Measurements from ENCODE around the gene BTC. TPM values are rescaled to one million over a fixed set of nuclear protein-coding genes. Genes with fewer than 3 reads are reported as not detected.

The BTC gene
- total RNA-seq, 1 experiment from 2014 or later: 12.8 TPM

DNA sequence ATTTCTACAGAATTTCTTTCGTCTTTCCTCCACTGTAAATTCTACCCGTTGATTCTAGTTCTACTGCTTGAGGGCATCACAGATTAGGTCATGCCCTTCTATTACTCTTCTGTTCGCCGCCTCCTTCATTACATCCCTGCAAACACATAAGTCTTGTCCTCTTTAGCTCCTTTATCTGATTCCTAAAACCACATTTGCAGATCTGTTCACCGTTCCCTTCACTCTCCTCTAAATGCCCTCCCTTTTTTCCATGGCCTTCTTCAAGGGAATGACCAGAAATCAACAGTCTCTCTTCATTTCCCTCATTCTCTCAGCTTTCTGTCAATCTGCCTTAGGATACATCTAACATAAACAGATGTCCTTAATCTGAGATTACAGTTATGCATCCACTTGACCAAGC is 43.1 kb downstream of the BTC start:
- Histone ChIP-seq H3K4me3 (ENCODE audit: low read length) (no peak overlapping the region), H3K27me3 (ENCODE audit: low read length) (no peaks in the 10 kb centered on the region), H3K9ac (ENCODE audit: low read length) (no peak overlapping the region), H3K27ac (ENCODE audit: low read length) (no peak overlapping the region), H3K4me1 (ENCODE audit: insufficient read depth, low read length) (no peaks in the 10 kb centered on the region), H3K79me2 (ENCODE audit: low read length) (no peaks in the 10 kb centered on the region), H3F3A (ENCODE audit: low read length, unreplicated experiment) (no peaks in the 10 kb centered on the region), H3K9me2 (replicated peaks; ENCODE audit: low read length) (no peaks in the 10 kb centered on the region), H3K9me3 (ENCODE audit: low read length) (no peaks in the 10 kb centered on the region), H2AFZ (ENCODE audit: low read length) (no peak overlapping the region), H4K20me1 (ENCODE audit: low read length) (no peaks in the 10 kb centered on the region), H3K36me3 (ENCODE audit: low read depth, low read length) (no peaks in the 10 kb centered on the region), H3K4me2 (ENCODE audit: low read length) (no peak overlapping the region)
- ATAC-seq: no peak
- no TSS peak for BruUV-seq (replicated peaks)
- POLR2A ChIA-PET (ENCODE audit: unreplicated experiment): no interaction called here
- CTCF ChIA-PET: no interaction called here
- intact Hi-C loops (cut with micrococcal nuclease): no loop called here
- TF ChIP-seq, protein P1, sequence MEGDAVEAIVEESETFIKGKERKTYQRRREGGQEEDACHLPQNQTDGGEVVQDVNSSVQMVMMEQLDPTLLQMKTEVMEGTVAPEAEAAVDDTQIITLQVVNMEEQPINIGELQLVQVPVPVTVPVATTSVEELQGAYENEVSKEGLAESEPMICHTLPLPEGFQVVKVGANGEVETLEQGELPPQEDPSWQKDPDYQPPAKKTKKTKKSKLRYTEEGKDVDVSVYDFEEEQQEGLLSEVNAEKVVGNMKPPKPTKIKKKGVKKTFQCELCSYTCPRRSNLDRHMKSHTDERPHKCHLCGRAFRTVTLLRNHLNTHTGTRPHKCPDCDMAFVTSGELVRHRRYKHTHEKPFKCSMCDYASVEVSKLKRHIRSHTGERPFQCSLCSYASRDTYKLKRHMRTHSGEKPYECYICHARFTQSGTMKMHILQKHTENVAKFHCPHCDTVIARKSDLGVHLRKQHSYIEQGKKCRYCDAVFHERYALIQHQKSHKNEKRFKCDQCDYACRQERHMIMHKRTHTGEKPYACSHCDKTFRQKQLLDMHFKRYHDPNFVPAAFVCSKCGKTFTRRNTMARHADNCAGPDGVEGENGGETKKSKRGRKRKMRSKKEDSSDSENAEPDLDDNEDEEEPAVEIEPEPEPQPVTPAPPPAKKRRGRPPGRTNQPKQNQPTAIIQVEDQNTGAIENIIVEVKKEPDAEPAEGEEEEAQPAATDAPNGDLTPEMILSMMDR (conservative IDR thresholded peaks at IDR 0.05; ENCODE audit: low read depth, low read length): no peak
- TF ChIP-seq EZH2phosphoT487 (IDR thresholded peaks at IDR 0.05; ENCODE audit: borderline replicate concordance, low read length): no peak
- no peak for TF ChIP-seq EZH2 (IDR thresholded peaks at IDR 0.05; ENCODE audit: low read length, unreplicated experiment)
- no peak for DNase-seq

DNA sequence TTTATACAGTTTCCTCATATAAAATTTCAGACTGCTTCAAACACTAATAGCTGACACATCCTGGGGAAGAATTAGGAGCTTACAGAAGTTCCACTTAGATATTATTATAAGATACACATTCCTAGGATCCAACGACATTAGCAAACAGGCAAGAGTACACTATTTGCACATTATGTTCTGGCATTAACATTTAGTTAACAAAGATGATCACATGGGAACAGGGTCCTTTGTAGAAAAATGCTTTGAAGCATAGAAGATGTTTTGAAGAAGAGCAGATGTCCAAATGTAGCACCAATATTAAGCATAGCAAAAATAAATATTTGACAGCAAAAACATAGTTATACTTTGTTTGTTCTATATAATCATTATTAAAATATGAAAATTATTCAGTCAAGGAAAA is 52.1 kb downstream of the BTC start:
- Histone ChIP-seq H3K9me2 (replicated peaks; ENCODE audit: low read length) (no peaks in the 10 kb centered on the region), H3F3A (ENCODE audit: low read length, unreplicated experiment) (peaks cover 7% of the 10 kb centered on the region), H3K9ac (ENCODE audit: low read length) (no peak overlapping the region), H3K27me3 (ENCODE audit: low read length) (no peaks in the 10 kb centered on the region), H3K4me2 (ENCODE audit: low read length) (no peak overlapping the region), H3K27ac (ENCODE audit: low read length) (no peak overlapping the region), H2AFZ (ENCODE audit: low read length) (no peak overlapping the region), H3K4me1 (ENCODE audit: insufficient read depth, low read length) (peaks cover 19% of the 10 kb centered on the region), H3K9me3 (ENCODE audit: low read length) (no peaks in the 10 kb centered on the region), H3K79me2 (ENCODE audit: low read length) (no peaks in the 10 kb centered on the region), H3K36me3 (ENCODE audit: low read depth, low read length) (no peaks in the 10 kb centered on the region), H3K4me3 (ENCODE audit: low read length) (no peak overlapping the region), H4K20me1 (ENCODE audit: low read length) (no peaks in the 10 kb centered on the region)
- CTCF ChIA-PET: no interaction called here
- ATAC-seq (no peak), DNase-seq (no peak)
- no TSS peak for BruUV-seq (replicated peaks)
- TF ChIP-seq, protein P1 (conservative IDR thresholded peaks at IDR 0.05; ENCODE audit: low read depth, low read length): no peak
- TF ChIP-seq EZH2phosphoT487 (IDR thresholded peaks at IDR 0.05; ENCODE audit: borderline replicate concordance, low read length): no peak
- no peak for TF ChIP-seq EZH2 (IDR thresholded peaks at IDR 0.05; ENCODE audit: low read length, unreplicated experiment)
- POLR2A ChIA-PET (ENCODE audit: unreplicated experiment): no interaction called here
- intact Hi-C loops (cut with micrococcal nuclease): no loop called here

DNA sequence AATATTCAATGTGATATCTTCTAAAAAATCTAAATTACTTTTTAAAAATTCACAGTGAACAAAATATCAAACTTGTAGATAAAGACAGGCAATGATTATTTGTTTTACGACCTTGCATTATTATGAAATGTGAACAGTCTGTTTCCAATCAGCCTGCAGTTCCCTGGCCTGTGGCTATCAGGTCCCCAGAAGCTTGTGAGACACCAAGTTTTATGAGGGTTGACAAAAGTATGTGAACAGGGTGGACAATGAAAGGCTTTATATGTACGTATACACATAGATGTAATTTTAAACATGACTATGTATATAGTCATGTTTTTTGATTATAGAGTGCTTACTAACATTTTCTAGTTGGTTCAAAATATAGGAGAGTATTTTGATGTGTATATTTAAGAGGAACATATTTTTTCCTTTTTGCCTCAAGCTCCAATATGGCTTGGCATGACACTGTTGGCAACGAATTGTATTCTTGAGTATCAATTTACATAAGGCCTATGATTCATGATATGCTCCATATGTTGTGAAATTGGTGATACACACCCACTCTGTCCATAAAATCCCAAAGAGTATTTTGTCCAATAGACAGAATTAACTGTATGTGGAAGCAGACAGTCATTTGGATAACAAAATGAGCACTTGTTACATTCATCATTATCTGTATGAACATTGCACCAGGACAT is 55.7 kb downstream of the BTC start:
- Histone ChIP-seq H3K9ac (ENCODE audit: low read length) (no peak overlapping the region), H3K9me2 (replicated peaks; ENCODE audit: low read length) (no peaks in the 10 kb centered on the region), H3K9me3 (ENCODE audit: low read length) (no peaks in the 10 kb centered on the region), H4K20me1 (ENCODE audit: low read length) (no peaks in the 10 kb centered on the region), H3K79me2 (ENCODE audit: low read length) (no peaks in the 10 kb centered on the region), H3K4me1 (ENCODE audit: insufficient read depth, low read length) (peaks cover 19% of the 10 kb centered on the region), H2AFZ (ENCODE audit: low read length) (no peak overlapping the region), H3K27me3 (ENCODE audit: low read length) (no peaks in the 10 kb centered on the region), H3K4me2 (ENCODE audit: low read length) (peak overlapping the region; percentile 30), H3K27ac (ENCODE audit: low read length) (peak overlapping the region; percentile 78), H3F3A (ENCODE audit: low read length, unreplicated experiment) (peaks cover 7% of the 10 kb centered on the region), H3K36me3 (ENCODE audit: low read depth, low read length) (no peaks in the 10 kb centered on the region), H3K4me3 (ENCODE audit: low read length) (no peak overlapping the region)
- ChIA-PET POLR2A (ENCODE audit: unreplicated experiment) (no interaction called here), CTCF (no interaction called here)
- TF ChIP-seq EZH2phosphoT487 (IDR thresholded peaks at IDR 0.05; ENCODE audit: borderline replicate concordance, low read length) (no peak), EZH2 (IDR thresholded peaks at IDR 0.05; ENCODE audit: low read length, unreplicated experiment) (no peak)
- TF ChIP-seq, protein P1 (conservative IDR thresholded peaks at IDR 0.05; ENCODE audit: low read depth, low read length): no peak
- ATAC-seq (peak; percentile 92), DNase-seq (peak; percentile 89)
- BruUV-seq (replicated peaks): no TSS peak
- intact Hi-C loops (cut with micrococcal nuclease): no loop called here

Measured in PC-3 (cell line).